Fibroblast of skin of scalp (primary cell): ENCODE data around the gene HGF.
"Not testable (repeated sequence)": the region's sequence is repeated elsewhere in the genome, so short reads cannot be mapped to it uniquely, and the experiment has no call there.

ENCODE experiments used
- DNase-seq: peaks from one replicate; pipeline ENCODE4 v3.0.0-alpha.2; 2013

The HGF gene

DNA sequence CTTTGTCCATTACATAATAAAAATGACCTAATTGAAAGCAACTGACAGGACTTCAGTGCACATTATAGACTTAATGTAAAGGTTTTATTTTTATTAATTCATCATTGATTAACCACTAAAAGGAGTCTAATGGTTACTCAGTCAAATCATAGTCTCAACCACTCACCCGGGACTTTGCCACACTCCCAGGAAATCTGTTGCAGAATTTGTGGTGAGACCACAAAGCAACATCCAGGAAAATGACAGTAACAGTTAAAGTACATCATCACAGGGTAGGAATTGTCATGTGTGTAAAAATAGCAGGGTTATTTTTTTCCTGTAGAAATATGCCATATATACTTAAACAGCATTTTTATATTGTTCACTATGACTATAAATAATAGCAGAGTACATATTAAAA, 6.3 kb upstream of the HGF start:
- peak; percentile 62 for DNase-seq

DNA sequence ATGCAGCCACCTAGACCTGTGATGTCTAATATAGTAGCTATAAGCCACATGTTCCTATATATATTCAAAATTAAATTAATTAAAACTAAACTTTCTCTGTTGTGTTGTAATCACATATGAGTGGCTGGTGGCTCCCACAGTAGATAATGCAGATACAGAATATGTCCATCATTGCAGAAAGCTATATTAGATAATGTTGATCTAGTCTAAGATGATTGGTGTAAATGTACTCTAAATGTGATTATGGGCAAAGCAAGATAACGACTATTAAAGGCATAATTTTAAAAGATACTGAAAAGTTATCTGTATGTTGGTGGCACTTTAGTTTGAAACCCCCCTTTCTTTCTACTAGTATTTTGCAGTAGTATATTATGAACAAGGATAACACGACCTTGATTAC, 5.7 kb upstream of the HGF start:
- no peak for DNase-seq

GRCh38 chr7:81774551-81774950, 4.7 kb upstream of the HGF start:
- no peak for DNase-seq

GRCh38 chr7:81770728-81771223, 929 bp upstream of the HGF start:
- DNase-seq = no peak

- no peak for DNase-seq
These were observed 682 bp downstream of the HGF start for GRCh38 chr7:81768951-81769778.

GRCh38 chr7:81767926-81768325, 1.9 kb downstream of the HGF start:
- peak; percentile 24 for DNase-seq

GRCh38 chr7:81761821-81762220, 8.0 kb downstream of the HGF start:
- DNase-seq = no peak

DNA sequence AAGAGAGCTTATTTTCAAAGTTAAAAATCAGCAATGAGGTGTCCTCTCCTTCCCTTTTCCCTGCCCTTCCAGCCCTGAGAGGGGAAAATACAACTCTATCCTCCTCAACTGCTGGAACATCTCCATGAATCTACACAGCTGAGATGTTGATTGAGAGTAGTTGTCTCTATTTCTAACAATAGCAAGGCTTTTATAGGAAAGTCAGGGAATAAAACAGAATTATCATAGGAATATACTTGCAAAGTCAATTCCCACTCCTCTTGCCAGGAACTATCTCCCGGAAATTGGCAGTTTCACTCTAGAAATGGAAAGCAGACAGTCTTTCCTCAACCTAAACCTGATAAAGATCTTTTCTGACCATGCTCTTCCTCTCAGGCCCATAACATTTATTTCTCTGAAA, 8.8 kb downstream of the HGF start:
- no peak for DNase-seq

- DNase-seq = no peak
These were observed 14.7 kb downstream of the HGF start for GRCh38 chr7:81754918-81755696.

GRCh38 chr7:81753392-81753791, 16.5 kb downstream of the HGF start:
- no peak for DNase-seq

- no peak for DNase-seq
These were observed 17.5 kb downstream of the HGF start for GRCh38 chr7:81752318-81752714.

GRCh38 chr7:81751619-81752317, 18.1 kb downstream of the HGF start:
- DNase-seq = no peak

- no peak for DNase-seq
These were observed 24.2 kb downstream of the HGF start for GRCh38 chr7:81745637-81746036.

DNA sequence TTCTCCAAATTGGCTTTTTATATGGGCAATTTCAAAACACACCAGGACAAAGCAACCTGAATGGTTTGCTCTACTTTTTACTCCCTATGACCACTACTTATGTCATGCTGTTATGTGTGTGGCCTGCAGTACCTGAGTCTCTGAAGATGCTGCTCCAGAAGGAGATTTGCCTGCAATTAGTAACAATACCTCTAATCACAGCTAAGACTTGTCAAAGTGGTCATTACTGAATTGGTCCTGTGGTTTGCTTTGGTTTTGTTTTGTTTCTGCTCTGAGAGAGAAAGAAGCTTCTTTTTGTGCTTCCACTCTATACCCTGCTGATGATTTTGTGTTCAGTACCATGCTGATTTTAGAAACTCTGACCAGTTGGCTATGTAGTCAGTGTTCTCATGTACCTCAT, 25.5 kb downstream of the HGF start:
- DNase-seq = no peak

DNA sequence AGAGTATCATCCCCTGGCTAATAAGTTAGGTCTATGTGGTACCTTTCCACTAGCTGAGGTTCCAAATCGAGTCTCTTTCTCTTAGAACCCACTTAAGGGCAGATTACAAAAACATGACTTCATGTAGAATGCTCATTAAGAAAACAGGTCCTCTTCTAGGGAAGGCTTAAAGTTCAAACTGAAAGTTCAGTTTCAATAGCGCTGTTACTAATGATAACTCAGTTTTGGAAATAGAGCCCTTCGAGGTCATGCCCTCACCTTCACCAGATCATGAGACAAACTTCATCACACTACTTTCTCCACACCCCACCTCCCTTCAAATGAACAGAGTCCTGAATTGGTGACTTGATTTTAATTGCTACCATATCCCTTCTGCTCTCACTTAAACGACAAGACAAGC, 26.2 kb downstream of the HGF start:
- DNase-seq = no peak

DNA sequence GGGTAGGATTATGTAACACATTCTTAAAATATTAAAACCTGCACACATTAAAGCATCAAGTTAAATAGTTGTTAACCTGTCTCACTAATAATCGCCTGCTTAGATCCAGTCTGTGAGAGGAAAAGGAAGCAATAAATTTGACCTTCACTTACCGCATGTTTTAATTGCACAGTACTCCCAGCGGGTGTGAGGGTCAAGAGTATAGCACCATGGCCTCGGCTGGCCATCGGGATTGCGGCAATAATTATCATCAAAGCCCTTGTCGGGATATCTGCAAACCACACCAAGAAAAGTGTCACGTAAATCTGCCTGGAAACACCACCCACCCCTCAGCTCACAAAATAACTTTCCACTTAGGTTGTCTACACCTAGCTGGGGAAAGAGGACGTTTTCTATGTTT, 26.6 kb downstream of the HGF start:
- no peak for DNase-seq

DNA sequence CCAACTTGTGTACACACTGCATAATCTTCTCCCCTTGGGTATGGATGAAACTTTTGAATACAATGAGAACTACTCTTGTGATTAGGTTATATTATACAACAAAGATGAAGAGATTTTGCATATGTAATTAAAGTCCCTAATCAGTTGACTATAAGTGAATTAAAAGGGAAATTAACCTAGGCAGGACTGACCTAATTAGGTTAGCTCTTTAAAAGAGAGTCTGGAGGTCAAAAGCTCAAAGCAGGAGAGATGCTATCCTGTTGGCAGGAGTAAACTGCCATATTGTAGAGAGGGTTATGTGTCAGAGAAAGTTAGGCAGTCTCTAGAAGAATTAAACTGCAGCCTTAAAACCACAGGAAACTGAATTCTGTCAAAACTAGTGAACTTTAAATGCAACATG, 29.4 kb downstream of the HGF start:
- no peak for DNase-seq

GRCh38 chr7:81736091-81736490, 33.8 kb downstream of the HGF start:
- no peak for DNase-seq

DNA sequence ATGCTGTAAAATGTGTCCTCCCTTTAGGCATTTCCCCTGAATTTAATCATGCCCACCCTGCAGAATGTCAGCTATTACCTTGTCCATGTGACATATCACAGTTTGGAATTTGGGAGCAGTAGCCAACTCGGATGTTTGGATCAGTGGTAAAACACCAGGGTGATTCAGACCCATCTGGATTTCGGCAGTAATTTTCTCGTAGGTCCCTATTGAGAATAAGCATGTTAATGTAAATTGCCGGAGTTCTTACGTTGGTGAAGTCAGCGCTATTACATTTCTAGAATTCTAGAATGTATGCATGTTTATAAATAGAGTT, 44.1 kb downstream of the HGF start:
- DNase-seq = peak; percentile 94

GRCh38 chr7:81725003-81725811, 44.6 kb downstream of the HGF start:
- DNase-seq = peak; percentile 69

DNA sequence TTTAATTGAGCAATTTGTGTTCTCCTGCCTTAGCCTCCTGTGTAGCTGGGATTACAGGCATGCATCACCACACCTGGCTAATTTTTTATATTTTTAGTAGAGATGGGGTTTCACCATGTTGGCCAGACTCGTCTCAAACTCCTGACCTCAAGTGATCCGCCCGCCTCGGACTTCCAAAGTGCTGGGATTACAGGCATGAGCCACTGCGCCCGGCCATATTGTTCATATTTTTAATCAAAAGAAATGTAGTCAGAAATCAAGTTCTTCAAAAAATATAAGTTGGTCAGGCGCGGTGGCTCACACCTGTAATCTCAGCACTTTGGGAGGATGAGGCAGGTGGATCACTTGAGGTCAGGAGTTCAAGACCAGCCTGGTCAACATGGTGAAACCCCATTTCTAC, 47.6 kb downstream of the HGF start:
- DNase-seq = not testable (repeated sequence)

- DNase-seq = peak; percentile 7
These were observed 48.4 kb downstream of the HGF start for GRCh38 chr7:81721437-81721836.

DNA sequence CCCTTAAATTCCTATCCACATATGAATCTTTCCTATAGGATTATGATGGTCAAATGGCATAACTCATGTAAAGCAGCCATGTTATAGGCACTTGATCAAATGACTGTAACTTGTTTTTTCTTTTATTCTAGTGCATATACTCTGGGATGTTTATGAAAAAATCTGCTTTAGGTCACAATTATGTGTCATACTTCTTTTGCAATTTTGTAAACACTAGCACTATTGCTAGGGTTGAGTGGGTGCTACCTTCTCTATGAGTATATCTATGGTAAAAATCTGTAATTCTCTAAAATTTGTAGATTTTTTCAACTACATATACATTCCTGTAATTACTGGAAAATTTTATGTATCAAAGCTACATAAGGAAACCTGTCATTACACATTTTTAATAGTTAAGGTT, 50.0 kb downstream of the HGF start:
- no peak for DNase-seq
